Left lung (tissue), 10 donors: ENCODE measurements around the gene MR1. TPM values are rescaled to one million over a fixed set of nuclear protein-coding genes. Genes with fewer than 3 reads are reported as not detected.
A peak's percentile ranks its signal among the peaks of the same experiment; 100 is the strongest.

Experiments used
- ATAC-seq: fragments of 200-7000 bp; cut with Tn5 transposase; one replicate; pipeline ENCODE4 v1.9.1; 2020; ENCODE audit warnings: moderate library complexity
- DNase-seq, 4 donors: peaks; one replicate each; pipeline ENCODE4 v3.0.0-alpha.2; 2013 to 2020
- H3K27ac ChIP-seq, 2 donors: fragments of 200-600 bp; sonication (generic) in 1 of 2; one replicate each; pipeline versions ENCODE4 v1.5.0 to v1.8.0; 2020 to 2021
- H3K27me3 ChIP-seq, 2 donors: fragments of 200-600 bp; sonication (generic) in 1 of 2; one replicate each; pipeline versions ENCODE4 v1.5.0 to v1.8.0; 2020 to 2021
- H3K36me3 ChIP-seq, 2 donors: fragments of 200-600 bp; sonication (generic) in 1 of 2; one replicate each; pipeline versions ENCODE4 v1.5.0 to v1.8.0; 2020 to 2021
- H3K4me1 ChIP-seq, 2 donors: fragments of 200-600 bp; one replicate each; pipeline ENCODE4 v1.8.0; 2021
- H3K4me3 ChIP-seq, 2 donors: fragments of 200-600 bp; sonication (generic) in 1 of 2; one replicate each; pipeline versions ENCODE4 v1.5.0 to v1.8.0; 2020 to 2021; ENCODE audit warnings: mild to moderate bottlenecking in 1 of 2
- H3K9me3 ChIP-seq, 2 donors: fragments of 200-600 bp; sonication (generic) in 1 of 2; one replicate each; pipeline versions ENCODE4 v1.5.0 to v1.8.0; 2020 to 2021
- CTCF ChIP-seq, 2 donors: fragments of 200-600 bp; sonication (generic) in 1 of 2; IDR thresholded peaks; one replicate each; pipeline versions ENCODE4 v1.5.0 to v1.8.0; 2021; ENCODE audit warnings: antibody characterized with exemption in 2 of 2
- intact Hi-C, 2 donors: fragments of 100-400 bp; cut with DNase I; formaldehyde crosslinking; loops; one replicate each; pipeline versions ENCODE4 v1.11.2 to v1.14.2; 2022
- polyA plus RNA-seq, 6 donors: library from polyadenylated mRNA; unstranded; fragments of 120-200 nt; gene quantifications; one replicate each; pipeline ENCODE4 v1.2.1, GENCODE V29; 2013; ENCODE audit not compliant: insufficient read length in 6 of 6
- total RNA-seq, 2 donors: library from RNA; stranded (reverse); fragmentation: NEBNext Ultra II Directional; extraction: Animal tissue kit (Norgen Biotek cat#: 25700); gene quantifications; one replicate each; pipeline ENCODE4 v1.2.1, GENCODE V29; 2021
- donor health status: DM: no; HTN: yes; CAD: no.
- donor health status: DM: no; HTN: no; CAD: no.

MR1 gene
- total and polyA plus RNA-seq, 8 donors: 6.1 to 45.7 (median 7.2) TPM

GRCh38 chr1:181092883-181093458, 59.2 kb downstream of the MR1 start:
- Histone ChIP-seq H3K27me3 (no peaks in the 10 kb centered on the region), H3K9me3 (no peaks in the 10 kb centered on the region), H3K4me3 (peak overlapping the region in 1 of 2 donors; percentile 98), H3K27ac (no peak overlapping the region), H3K4me1 (peaks cover 23 to 75% of the 10 kb centered on the region in 2 donors), H3K36me3 (peaks cover 0 to 34% of the 10 kb centered on the region in 2 donors)
- TF ChIP-seq CTCF (IDR thresholded peaks at IDR 0.05): no peak
- DNase-seq: no peak
- ATAC-seq: no peak
- intact Hi-C loops: no loop called here

DNA sequence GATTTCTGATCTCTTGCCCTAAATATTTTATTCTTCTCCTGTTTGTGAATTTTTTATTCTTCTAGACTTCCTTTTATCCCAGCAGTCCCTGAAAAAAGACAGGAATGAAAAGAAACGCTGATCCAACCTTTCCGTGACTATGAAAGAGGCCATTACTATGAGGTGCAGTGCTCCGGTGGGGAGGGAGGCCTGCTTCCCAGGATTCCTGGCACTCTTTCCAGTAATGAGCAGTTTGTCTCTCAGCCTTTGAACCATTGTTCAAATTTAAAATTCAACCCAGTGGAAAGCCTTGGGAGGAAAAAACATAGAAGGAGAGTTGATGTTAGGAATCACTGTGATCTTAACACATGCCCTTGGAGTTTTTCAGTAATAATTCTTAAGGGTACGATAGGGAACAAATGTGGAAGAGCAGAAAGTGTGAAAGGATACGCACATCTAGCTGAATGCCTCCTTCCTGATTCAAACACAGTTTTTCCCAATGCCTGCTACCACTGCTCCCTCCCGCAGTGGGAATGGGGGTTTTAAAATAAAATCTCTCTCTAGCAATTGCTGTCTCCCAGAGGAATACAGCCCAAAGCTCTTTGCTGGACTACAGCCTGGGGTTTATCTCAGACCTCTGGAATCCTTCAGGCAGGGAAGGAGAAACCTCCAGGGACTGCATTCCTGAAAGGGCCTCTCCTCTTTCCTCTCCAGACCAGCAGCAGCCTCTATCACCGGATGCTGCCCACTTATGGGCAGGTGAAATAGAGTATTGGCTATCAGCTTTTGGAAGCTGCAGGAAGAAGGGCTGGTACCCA, 60.8 kb downstream of the MR1 start:
- intact Hi-C loops: no loop called here
- DNase-seq (no peak), ATAC-seq (peak; percentile 47)
- Histone ChIP-seq H3K9me3 (no peaks in the 10 kb centered on the region), H3K27ac (peak overlapping the region in 1 of 2 donors; percentile 9), H3K4me3 (no peak overlapping the region), H3K36me3 (peaks cover 0 to 34% of the 10 kb centered on the region in 2 donors), H3K27me3 (peaks cover 0 to under 1% of the 10 kb centered on the region in 2 donors), H3K4me1 (peaks cover 28 to 79% of the 10 kb centered on the region in 2 donors)
- TF ChIP-seq CTCF (IDR thresholded peaks at IDR 0.05): no peak

DNA sequence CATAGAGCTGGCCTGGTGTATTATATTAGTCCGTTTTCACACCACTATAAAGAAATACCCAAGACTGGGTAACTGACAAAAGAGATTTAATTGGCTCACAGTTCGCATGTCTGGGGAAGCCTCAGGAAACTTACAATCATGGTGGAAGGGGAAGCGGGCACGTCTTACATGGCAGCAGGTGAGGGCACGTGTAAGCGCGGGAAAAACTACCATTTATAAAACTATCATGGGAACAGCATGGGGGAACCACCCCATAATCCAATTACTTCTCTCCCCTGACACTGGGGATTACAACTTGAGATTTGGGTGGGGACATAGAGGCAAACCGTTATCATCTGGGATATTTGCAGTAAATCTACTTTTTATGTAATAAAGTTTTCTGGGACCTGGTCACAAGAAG, 61.5 kb downstream of the MR1 start:
- intact Hi-C loops: no loop called here

DNA sequence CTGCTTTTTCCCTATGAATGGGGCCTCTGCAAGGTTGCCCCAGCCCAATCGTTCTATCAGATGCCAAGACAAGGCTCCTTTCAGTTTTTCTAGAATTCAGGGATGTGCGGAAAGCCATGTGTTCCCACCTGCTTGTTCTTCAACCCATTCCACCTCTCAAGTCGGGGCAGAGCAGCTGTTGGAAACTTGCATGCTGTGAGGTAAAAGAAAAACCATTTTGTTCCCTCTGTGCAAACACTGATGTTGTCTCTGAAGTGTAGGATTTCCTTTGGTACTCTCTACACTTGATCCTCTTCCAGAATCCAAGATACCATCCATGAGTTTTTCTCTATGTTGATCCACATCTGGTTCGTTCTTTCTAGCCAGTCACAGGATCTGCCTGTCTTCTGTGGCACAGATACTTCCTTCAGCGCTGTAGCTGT, 62.0 kb downstream of the MR1 start:
- ATAC-seq: no peak
- Histone ChIP-seq H3K36me3 (peaks cover 0 to 34% of the 10 kb centered on the region in 2 donors), H3K9me3 (no peaks in the 10 kb centered on the region), H3K27ac (peak overlapping the region in 1 of 2 donors; percentile 47), H3K4me3 (no peak overlapping the region), H3K27me3 (peaks cover 0 to 3% of the 10 kb centered on the region in 2 donors), H3K4me1 (peaks cover 28 to 88% of the 10 kb centered on the region in 2 donors)
- intact Hi-C loops: no loop called here
- no peak for DNase-seq
- no peak for TF ChIP-seq CTCF (IDR thresholded peaks at IDR 0.05)

More for the DNA sequence above, 61.5 kb downstream of the MR1 start:
- ATAC-seq (no peak), DNase-seq (no peak)
- Histone ChIP-seq H3K4me1 (peaks cover 28 to 85% of the 10 kb centered on the region in 2 donors), H3K27ac (no peak overlapping the region), H3K4me3 (no peak overlapping the region), H3K36me3 (peaks cover 0 to 34% of the 10 kb centered on the region in 2 donors), H3K27me3 (peaks cover 0 to 3% of the 10 kb centered on the region in 2 donors), H3K9me3 (no peaks in the 10 kb centered on the region)
- no peak for TF ChIP-seq CTCF (IDR thresholded peaks at IDR 0.05)

- H3K27ac ChIP-seq: no peak overlapping the region
- no peak for ATAC-seq
- peaks cover 28 to 88% of the 10 kb centered on the region in 2 donors for H3K4me1 ChIP-seq
- peaks cover 0 to 3% of the 10 kb centered on the region in 2 donors for H3K27me3 ChIP-seq
- intact Hi-C loops: no loop called here
- DNase-seq: no peak
- H3K9me3 ChIP-seq: no peaks in the 10 kb centered on the region
- no peak for TF ChIP-seq CTCF (IDR thresholded peaks at IDR 0.05)
- no peak overlapping the region for H3K4me3 ChIP-seq
- H3K36me3 ChIP-seq: peaks cover 0 to 31% of the 10 kb centered on the region in 2 donors
Observed at GRCh38 chr1:181097242-181097641, 63.5 kb downstream of the MR1 start.
